ENCODE data around the gene TYW1B.
"Not testable (repeated sequence)": the region's sequence is repeated elsewhere in the genome, so short reads cannot be mapped to it uniquely, and the experiment has no call there.

The TYW1B gene

GRCh38 chr7:72621761-72622187, 206.2 kb downstream of the TYW1B start:
- not testable (repeated sequence) for DNase-seq

- DNase-seq = not testable (repeated sequence)
These were observed 207.1 kb downstream of the TYW1B start for GRCh38 chr7:72620923-72621322.

- not testable (repeated sequence) for DNase-seq
These were observed 209.4 kb downstream of the TYW1B start for GRCh38 chr7:72618435-72619180.

GRCh38 chr7:72609761-72610160, 218.2 kb downstream of the TYW1B start:
- DNase-seq = not testable (repeated sequence)

- DNase-seq = not testable (repeated sequence)
These were observed 220.0 kb downstream of the TYW1B start for GRCh38 chr7:72607988-72608387.

- DNase-seq = not testable (repeated sequence)
These were observed 222.1 kb downstream of the TYW1B start for GRCh38 chr7:72605863-72606431.

- DNase-seq = not testable (repeated sequence)
These were observed 223.0 kb downstream of the TYW1B start for GRCh38 chr7:72604771-72605611.

- DNase-seq = not testable (repeated sequence)
These were observed 224.5 kb downstream of the TYW1B start for GRCh38 chr7:72603476-72603875.

- DNase-seq = no peak
These were observed 224.9 kb downstream of the TYW1B start for GRCh38 chr7:72603073-72603472.

GRCh38 chr7:72601683-72602082, 226.3 kb downstream of the TYW1B start:
- DNase-seq = not testable (repeated sequence)

- not testable (repeated sequence) for DNase-seq
These were observed 238.0 kb downstream of the TYW1B start for GRCh38 chr7:72590023-72590422.

GRCh38 chr7:72587267-72587666, 240.7 kb downstream of the TYW1B start:
- not testable (repeated sequence) for DNase-seq

- DNase-seq = not testable (repeated sequence)
These were observed 243.4 kb downstream of the TYW1B start for GRCh38 chr7:72584576-72584975.

GRCh38 chr7:72583620-72584361, 244.2 kb downstream of the TYW1B start:
- DNase-seq = not testable (repeated sequence)

GRCh38 chr7:72580142-72580770, 247.7 kb downstream of the TYW1B start:
- not testable (repeated sequence) for DNase-seq

- no peak for DNase-seq
These were observed 250.9 kb downstream of the TYW1B start for GRCh38 chr7:72577107-72577506.

GRCh38 chr7:72561988-72562387, 266.0 kb downstream of the TYW1B start:
- not testable (repeated sequence) for DNase-seq

GRCh38 chr7:72559546-72559945, 268.5 kb downstream of the TYW1B start:
- not testable (repeated sequence) for DNase-seq

GRCh38 chr7:72556733-72557132, 271.3 kb downstream of the TYW1B start:
- not testable (repeated sequence) for DNase-seq

GRCh38 chr7:72555238-72555637, 272.8 kb downstream of the TYW1B start:
- not testable (repeated sequence) for DNase-seq

GRCh38 chr7:72554401-72554800, 273.6 kb downstream of the TYW1B start:
- not testable (repeated sequence) for DNase-seq

- DNase-seq = not testable (repeated sequence)
These were observed 277.5 kb downstream of the TYW1B start for GRCh38 chr7:72550454-72550853.
